Sigmoid colon (tissue), 4 donors: ENCODE measurements around the gene ECSCR.
"Not testable (repeated sequence)": the region's sequence is repeated elsewhere in the genome, so short reads cannot be mapped to it uniquely, and the experiment has no call there.

Experiments used
- CTCF ChIP-seq, 4 experiments: fragments of 450-650 bp in 3 of 4; fragments of 200-600 bp in 1 of 4; IDR thresholded peaks; one replicate each; pipeline ENCODE4 v1.5.1; 2016 to 2019; ENCODE audit warnings: antibody characterized with exemption in 4 of 4, mild to moderate bottlenecking in 3 of 4, moderate library complexity in 2 of 4
- EP300 ChIP-seq, 4 donors: sonication (generic); formaldehyde crosslinking; IDR thresholded peaks; one replicate each; pipeline ENCODE4 v1.6.1; 2017; ENCODE audit warnings: antibody characterized with exemption in 4 of 4
- POLR2A ChIP-seq, 2 donors: fragments of 450-650 bp; IDR thresholded peaks; one replicate each; pipeline ENCODE4 v1.6.1; 2016; ENCODE audit warnings: antibody characterized with exemption in 2 of 2, mild to moderate bottlenecking in 2 of 2, moderate library complexity in 2 of 2
- POLR2AphosphoS5 ChIP-seq, 4 donors: sonication (generic); formaldehyde crosslinking; IDR thresholded peaks; one replicate each; pipeline ENCODE4 v1.6.1; 2017; ENCODE audit warnings: antibody characterized with exemption in 4 of 4

GRCh38 chr5:139478657-139479423 lies 16.3 kb upstream of the ECSCR start:
- TF ChIP-seq CTCF, POLR2AphosphoS5, POLR2A, EP300 (IDR thresholded peaks at IDR 0.05): not testable (repeated sequence)
